ENCODE measurements around the gene MUC20. TPM values are rescaled to one million over a fixed set of nuclear protein-coding genes. Genes with fewer than 3 reads are reported as not detected.

Gene MUC20
- total and polyA plus RNA-seq, 2 of the 8 experiments (the other 6 are each of a cell fraction or from before 2014, with no cell fraction given): 0.24 to 0.26 TPM

DNA sequence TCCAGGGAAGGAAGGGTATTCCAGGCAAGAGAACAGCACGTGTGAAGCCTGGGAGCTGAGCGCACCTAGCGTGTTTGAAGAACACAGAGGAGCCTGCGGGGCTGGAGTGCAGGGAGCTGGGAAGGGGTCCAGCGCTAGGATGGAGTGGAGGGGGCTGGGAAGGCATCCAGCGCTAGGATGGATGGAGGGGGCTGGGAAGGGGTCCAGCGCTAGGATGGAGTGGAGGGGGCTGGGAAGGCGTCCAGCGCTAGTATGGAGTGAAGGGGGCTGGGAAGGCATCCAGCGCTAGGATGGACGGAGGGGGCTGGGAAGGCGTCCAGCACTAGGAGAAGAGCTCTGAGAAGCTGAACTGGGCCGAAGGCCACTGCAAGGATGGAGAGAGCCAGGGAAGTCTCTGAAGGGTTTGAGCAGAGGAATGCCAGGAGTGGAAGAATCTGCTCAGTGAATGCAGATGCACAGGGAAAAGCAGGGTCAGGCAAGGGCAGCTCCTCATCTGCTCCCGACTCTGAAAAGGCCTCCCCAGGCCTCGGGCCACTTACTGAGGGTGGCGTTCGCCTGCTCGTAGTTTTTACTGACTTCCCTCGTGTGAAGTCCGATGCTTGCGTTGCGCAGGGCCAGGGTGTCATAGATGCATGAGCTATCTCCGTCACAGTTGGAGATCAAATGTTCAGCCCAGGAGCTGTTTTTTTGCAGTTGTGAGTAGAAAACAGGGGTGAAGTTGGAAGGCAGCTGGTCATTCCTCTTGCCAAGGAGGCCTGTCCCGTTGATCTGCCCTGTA, 39.8 kb downstream of the MUC20 start (continued):
- TF ChIP-seq, protein P1, sequence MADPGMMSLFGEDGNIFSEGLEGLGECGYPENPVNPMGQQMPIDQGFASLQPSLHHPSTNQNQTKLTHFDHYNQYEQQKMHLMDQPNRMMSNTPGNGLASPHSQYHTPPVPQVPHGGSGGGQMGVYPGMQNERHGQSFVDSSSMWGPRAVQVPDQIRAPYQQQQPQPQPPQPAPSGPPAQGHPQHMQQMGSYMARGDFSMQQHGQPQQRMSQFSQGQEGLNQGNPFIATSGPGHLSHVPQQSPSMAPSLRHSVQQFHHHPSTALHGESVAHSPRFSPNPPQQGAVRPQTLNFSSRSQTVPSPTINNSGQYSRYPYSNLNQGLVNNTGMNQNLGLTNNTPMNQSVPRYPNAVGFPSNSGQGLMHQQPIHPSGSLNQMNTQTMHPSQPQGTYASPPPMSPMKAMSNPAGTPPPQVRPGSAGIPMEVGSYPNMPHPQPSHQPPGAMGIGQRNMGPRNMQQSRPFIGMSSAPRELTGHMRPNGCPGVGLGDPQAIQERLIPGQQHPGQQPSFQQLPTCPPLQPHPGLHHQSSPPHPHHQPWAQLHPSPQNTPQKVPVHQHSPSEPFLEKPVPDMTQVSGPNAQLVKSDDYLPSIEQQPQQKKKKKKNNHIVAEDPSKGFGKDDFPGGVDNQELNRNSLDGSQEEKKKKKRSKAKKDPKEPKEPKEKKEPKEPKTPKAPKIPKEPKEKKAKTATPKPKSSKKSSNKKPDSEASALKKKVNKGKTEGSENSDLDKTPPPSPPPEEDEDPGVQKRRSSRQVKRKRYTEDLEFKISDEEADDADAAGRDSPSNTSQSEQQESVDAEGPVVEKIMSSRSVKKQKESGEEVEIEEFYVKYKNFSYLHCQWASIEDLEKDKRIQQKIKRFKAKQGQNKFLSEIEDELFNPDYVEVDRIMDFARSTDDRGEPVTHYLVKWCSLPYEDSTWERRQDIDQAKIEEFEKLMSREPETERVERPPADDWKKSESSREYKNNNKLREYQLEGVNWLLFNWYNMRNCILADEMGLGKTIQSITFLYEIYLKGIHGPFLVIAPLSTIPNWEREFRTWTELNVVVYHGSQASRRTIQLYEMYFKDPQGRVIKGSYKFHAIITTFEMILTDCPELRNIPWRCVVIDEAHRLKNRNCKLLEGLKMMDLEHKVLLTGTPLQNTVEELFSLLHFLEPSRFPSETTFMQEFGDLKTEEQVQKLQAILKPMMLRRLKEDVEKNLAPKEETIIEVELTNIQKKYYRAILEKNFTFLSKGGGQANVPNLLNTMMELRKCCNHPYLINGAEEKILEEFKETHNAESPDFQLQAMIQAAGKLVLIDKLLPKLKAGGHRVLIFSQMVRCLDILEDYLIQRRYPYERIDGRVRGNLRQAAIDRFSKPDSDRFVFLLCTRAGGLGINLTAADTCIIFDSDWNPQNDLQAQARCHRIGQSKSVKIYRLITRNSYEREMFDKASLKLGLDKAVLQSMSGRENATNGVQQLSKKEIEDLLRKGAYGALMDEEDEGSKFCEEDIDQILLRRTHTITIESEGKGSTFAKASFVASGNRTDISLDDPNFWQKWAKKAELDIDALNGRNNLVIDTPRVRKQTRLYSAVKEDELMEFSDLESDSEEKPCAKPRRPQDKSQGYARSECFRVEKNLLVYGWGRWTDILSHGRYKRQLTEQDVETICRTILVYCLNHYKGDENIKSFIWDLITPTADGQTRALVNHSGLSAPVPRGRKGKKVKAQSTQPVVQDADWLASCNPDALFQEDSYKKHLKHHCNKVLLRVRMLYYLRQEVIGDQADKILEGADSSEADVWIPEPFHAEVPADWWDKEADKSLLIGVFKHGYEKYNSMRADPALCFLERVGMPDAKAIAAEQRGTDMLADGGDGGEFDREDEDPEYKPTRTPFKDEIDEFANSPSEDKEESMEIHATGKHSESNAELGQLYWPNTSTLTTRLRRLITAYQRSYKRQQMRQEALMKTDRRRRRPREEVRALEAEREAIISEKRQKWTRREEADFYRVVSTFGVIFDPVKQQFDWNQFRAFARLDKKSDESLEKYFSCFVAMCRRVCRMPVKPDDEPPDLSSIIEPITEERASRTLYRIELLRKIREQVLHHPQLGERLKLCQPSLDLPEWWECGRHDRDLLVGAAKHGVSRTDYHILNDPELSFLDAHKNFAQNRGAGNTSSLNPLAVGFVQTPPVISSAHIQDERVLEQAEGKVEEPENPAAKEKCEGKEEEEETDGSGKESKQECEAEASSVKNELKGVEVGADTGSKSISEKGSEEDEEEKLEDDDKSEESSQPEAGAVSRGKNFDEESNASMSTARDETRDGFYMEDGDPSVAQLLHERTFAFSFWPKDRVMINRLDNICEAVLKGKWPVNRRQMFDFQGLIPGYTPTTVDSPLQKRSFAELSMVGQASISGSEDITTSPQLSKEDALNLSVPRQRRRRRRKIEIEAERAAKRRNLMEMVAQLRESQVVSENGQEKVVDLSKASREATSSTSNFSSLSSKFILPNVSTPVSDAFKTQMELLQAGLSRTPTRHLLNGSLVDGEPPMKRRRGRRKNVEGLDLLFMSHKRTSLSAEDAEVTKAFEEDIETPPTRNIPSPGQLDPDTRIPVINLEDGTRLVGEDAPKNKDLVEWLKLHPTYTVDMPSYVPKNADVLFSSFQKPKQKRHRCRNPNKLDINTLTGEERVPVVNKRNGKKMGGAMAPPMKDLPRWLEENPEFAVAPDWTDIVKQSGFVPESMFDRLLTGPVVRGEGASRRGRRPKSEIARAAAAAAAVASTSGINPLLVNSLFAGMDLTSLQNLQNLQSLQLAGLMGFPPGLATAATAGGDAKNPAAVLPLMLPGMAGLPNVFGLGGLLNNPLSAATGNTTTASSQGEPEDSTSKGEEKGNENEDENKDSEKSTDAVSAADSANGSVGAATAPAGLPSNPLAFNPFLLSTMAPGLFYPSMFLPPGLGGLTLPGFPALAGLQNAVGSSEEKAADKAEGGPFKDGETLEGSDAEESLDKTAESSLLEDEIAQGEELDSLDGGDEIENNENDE (IDR thresholded peaks at IDR 0.05; ENCODE audit: insufficient replicate concordance, low read length): no peak
- TF ChIP-seq BCL11A (IDR thresholded peaks at IDR 0.05; ENCODE audit: low read depth in 2 of 2, low read length in 2 of 2) (no peak), USF2 (IDR thresholded peaks at IDR 0.05; ENCODE audit: low read length) (no peak), RXRA (IDR thresholded peaks at IDR 0.05; ENCODE audit: insufficient read depth, low read depth, low read length) (no peak), SIN3A (conservative IDR thresholded peaks at IDR 0.05 in 1 of 2, IDR thresholded peaks at IDR 0.05 in 1 of 2; ENCODE audit: low read depth in 1 of 2, low read length in 2 of 2) (no peak), MAX (IDR thresholded peaks at IDR 0.05) (no peak), ZNF274 (IDR thresholded peaks at IDR 0.05; ENCODE audit: borderline replicate concordance, extremely low read depth, low read length) (no peak), SUZ12 (IDR thresholded peaks at IDR 0.05; ENCODE audit: low read length) (no peak)

Data from H1 (cell line).